Mesenchymal stem cell (in vitro differentiated cells and primary cell): ENCODE measurements around the gene PLN.

Experiments used
- DNase-seq: peaks from one replicate; pipeline ENCODE4 v3.0.0-alpha.2; 2013
- H2AFZ ChIP-seq: one replicate; pipeline ENCODE4 v1.6.1; 2013; ENCODE audit warnings: low read depth, mild to moderate bottlenecking, control low read depth, inconsistent platforms, low read length, moderate library complexity
- H2AK5ac ChIP-seq: 2 replicates; pipeline ENCODE4 v1.6.1; 2013; ENCODE audit warnings: low read length, moderate library complexity, mild to moderate bottlenecking, inconsistent platforms; ENCODE audit not compliant: severe bottlenecking
- H2BK120ac ChIP-seq: one replicate; pipeline ENCODE4 v1.6.1; 2013; ENCODE audit warnings: low read depth, mild to moderate bottlenecking, inconsistent platforms, low read length, moderate library complexity
- H2BK12ac ChIP-seq, 2 experiments: one replicate each; pipeline ENCODE4 v1.6.1; 2013; ENCODE audit warnings: inconsistent platforms in 2 of 2, low read length in 2 of 2, mild to moderate bottlenecking in 2 of 2, moderate library complexity in 2 of 2, control low read depth in 1 of 2
- H2BK15ac ChIP-seq: one replicate; pipeline ENCODE4 v1.6.1; 2013; ENCODE audit warnings: mild to moderate bottlenecking, low read depth, inconsistent platforms; ENCODE audit not compliant: poor library complexity, severe bottlenecking
- H2BK5ac ChIP-seq: 2 replicates; pipeline ENCODE4 v1.6.1; 2013; ENCODE audit warnings: low read depth, mild to moderate bottlenecking, low read length, control low read depth, inconsistent platforms; ENCODE audit not compliant: poor library complexity, severe bottlenecking
- H3K14ac ChIP-seq, 2 experiments: one replicate each; pipeline ENCODE4 v1.6.1; 2013; ENCODE audit warnings: inconsistent platforms in 2 of 2, low read length in 2 of 2, control low read depth in 1 of 2, mild to moderate bottlenecking in 1 of 2, moderate library complexity in 1 of 2
- H3K18ac ChIP-seq, 2 experiments: one replicate each; pipeline ENCODE4 v1.6.1; 2013; ENCODE audit warnings: inconsistent platforms in 2 of 2, low read length in 2 of 2, control low read depth in 1 of 2, low read depth in 1 of 2, mild to moderate bottlenecking in 1 of 2
- H3K23ac ChIP-seq, 2 experiments: one replicate each; pipeline ENCODE4 v1.6.1; 2013; ENCODE audit warnings: inconsistent platforms in 2 of 2, low read length in 2 of 2, mild to moderate bottlenecking in 2 of 2, moderate library complexity in 2 of 2, control low read depth in 1 of 2
- H3K27ac ChIP-seq: 2 replicates; pipeline ENCODE4 v1.5.1; 2013; ENCODE audit warnings: mild to moderate bottlenecking, moderate library complexity, low read length, control low read depth, inconsistent platforms; ENCODE audit not compliant: poor library complexity, severe bottlenecking
- H3K27me3 ChIP-seq, 2 experiments: 2 replicates each; pipeline versions ENCODE4 v1.6.1 to v1.7.0; 2013; ENCODE audit warnings: low read length in 2 of 2, mild to moderate bottlenecking in 2 of 2, moderate library complexity in 2 of 2, control low read depth in 1 of 2, inconsistent platforms in 1 of 2; ENCODE audit not compliant: control insufficient read depth in 1 of 2, insufficient read depth in 1 of 2
- H3K36me3 ChIP-seq, 2 experiments: 2 replicates each; pipeline versions ENCODE4 v1.6.1 to v1.7.0; 2013; ENCODE audit warnings: low read length in 2 of 2, control low read depth in 1 of 2, inconsistent platforms in 1 of 2, low read depth in 1 of 2, mild to moderate bottlenecking in 1 of 2; ENCODE audit not compliant: insufficient read depth in 2 of 2, control insufficient read depth in 1 of 2
- H3K4ac ChIP-seq, 2 experiments: one replicate each; pipeline ENCODE4 v1.6.1; 2013; ENCODE audit warnings: inconsistent platforms in 2 of 2, low read length in 2 of 2, mild to moderate bottlenecking in 2 of 2, moderate library complexity in 2 of 2, control low read depth in 1 of 2, low read depth in 1 of 2
- H3K4me1 ChIP-seq: 2 replicates; pipeline ENCODE4 v1.6.1; 2013; ENCODE audit warnings: low read depth, low read length, control low read depth; ENCODE audit not compliant: control insufficient read depth, insufficient read depth
- H3K4me2 ChIP-seq: 2 replicates; pipeline ENCODE4 v1.6.1; 2013; ENCODE audit warnings: low read length, mild to moderate bottlenecking, inconsistent platforms; ENCODE audit not compliant: poor library complexity, severe bottlenecking
- H3K4me3 ChIP-seq, 2 experiments: 2 replicates each; pipeline versions ENCODE4 v1.5.1 to v1.7.0; 2013; ENCODE audit warnings: low read length in 2 of 2, mild to moderate bottlenecking in 2 of 2, control low read depth in 1 of 2, low read depth in 1 of 2; ENCODE audit not compliant: insufficient read depth in 1 of 2
- H3K79me1 ChIP-seq: replicated peaks from 2 replicates; pipeline ENCODE4 v1.6.1; 2013; ENCODE audit warnings: mild to moderate bottlenecking, control low read depth, low read length, inconsistent platforms; ENCODE audit not compliant: poor library complexity, severe bottlenecking
- H3K9ac ChIP-seq: 2 replicates; pipeline ENCODE4 v1.7.0; 2013; ENCODE audit warnings: mild to moderate bottlenecking, low read length, moderate library complexity
- H3K9me3 ChIP-seq: 2 replicates; pipeline ENCODE4 v1.7.0; 2013; ENCODE audit warnings: mild to moderate bottlenecking, low read length; ENCODE audit not compliant: control insufficient read depth
- H4K8ac ChIP-seq: one replicate; pipeline ENCODE4 v1.6.1; 2013; ENCODE audit warnings: inconsistent platforms, mild to moderate bottlenecking, low read length, moderate library complexity
- H4K91ac ChIP-seq: one replicate; pipeline ENCODE4 v1.6.1; 2013; ENCODE audit warnings: mild to moderate bottlenecking, low read length, inconsistent platforms
- WGBS: methylation state at CpG from one replicate; pipeline ENCODE4 v1.1.7; 2013; ENCODE audit warnings: mixed read lengths; 5-methylcytosine and 5-hydroxymethylcytosine counted together

Gene PLN

DNA sequence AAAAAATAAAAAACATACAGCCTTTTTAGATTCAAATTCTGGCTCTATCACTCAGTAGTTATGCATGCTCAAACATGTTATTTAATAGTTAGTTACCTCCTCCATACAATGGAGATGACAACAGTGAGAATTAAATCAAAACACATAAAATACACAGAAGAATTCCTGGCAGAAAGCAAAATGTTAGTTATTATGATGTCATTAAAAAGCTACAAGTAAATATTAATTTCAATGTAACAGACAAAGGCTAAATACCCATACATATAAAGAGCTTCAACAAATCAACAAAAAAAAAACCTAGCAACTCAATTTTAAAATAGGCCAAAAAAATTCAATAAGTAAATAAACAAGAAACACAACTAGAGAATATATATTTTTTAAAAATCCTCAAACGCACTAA lies 21.4 kb downstream of the PLN start:
- peaks cover 20% of the 10 kb centered on the region for H3K79me1 ChIP-seq
- no peak overlapping the region for H4K8ac ChIP-seq
- no peak overlapping the region for H3K27ac ChIP-seq
- H3K18ac ChIP-seq, result no peak overlapping the region
- peaks cover 6 to 22% of the 10 kb centered on the region in 2 experiments for H3K36me3 ChIP-seq
- H3K14ac ChIP-seq, result no peak overlapping the region
- no peak overlapping the region for H2AK5ac ChIP-seq
- no CpG with 5 or more reads among the region's 1 CpG for WGBS
- H3K9ac ChIP-seq, result no peak overlapping the region
- no peak overlapping the region for H4K91ac ChIP-seq
- no peak overlapping the region for H3K4me3 ChIP-seq
- no peak overlapping the region for H2BK15ac ChIP-seq
- peaks cover 15% of the 10 kb centered on the region for H3K9me3 ChIP-seq
- H3K23ac ChIP-seq, result no peak overlapping the region
- no peak overlapping the region for H2BK120ac ChIP-seq
- H3K27me3 ChIP-seq, result no peaks in the 10 kb centered on the region
- no peak overlapping the region for H3K4ac ChIP-seq
- no peak overlapping the region for H3K4me2 ChIP-seq
- H3K4me1 ChIP-seq, result no peaks in the 10 kb centered on the region
- DNase-seq, result no peak
- H2AFZ ChIP-seq, result no peak overlapping the region
- no peak overlapping the region for H2BK12ac ChIP-seq
- no peak overlapping the region for H2BK5ac ChIP-seq

DNA sequence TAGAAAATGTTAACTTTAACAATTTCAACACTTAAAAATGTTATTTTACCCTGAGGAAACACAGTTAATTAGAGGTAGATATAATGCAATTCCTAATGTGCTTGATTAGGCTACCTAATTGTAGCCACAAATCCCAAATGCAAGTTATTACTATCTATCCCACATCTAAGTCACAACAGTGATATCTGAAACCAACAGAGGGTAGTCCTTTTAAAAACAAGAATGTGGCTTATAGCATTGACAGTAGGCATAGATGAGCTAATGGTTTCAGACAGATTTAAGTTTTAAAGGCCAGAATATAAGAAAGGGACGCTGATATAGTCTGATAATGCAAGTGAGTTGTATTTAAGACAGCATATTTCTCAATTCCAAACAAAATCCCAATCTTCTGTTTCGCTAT lies 23.0 kb downstream of the PLN start:
- H2BK120ac ChIP-seq, result no peak overlapping the region
- H3K14ac ChIP-seq, result no peak overlapping the region
- no peak overlapping the region for H3K23ac ChIP-seq
- H3K9me3 ChIP-seq, result peaks cover 26% of the 10 kb centered on the region
- H3K18ac ChIP-seq, result no peak overlapping the region
- no peaks in the 10 kb centered on the region for H3K4me1 ChIP-seq
- H2BK12ac ChIP-seq, result no peak overlapping the region
- no peak overlapping the region for H3K4me3 ChIP-seq
- no peak overlapping the region for H2BK5ac ChIP-seq
- no peak overlapping the region for H3K4me2 ChIP-seq
- H2AK5ac ChIP-seq, result no peak overlapping the region
- no peak overlapping the region for H4K91ac ChIP-seq
- no peak overlapping the region for H3K9ac ChIP-seq
- H3K36me3 ChIP-seq, result peaks cover 9 to 18% of the 10 kb centered on the region in 2 experiments
- no peak overlapping the region for H2BK15ac ChIP-seq
- H4K8ac ChIP-seq, result no peak overlapping the region
- no peaks in the 10 kb centered on the region for H3K27me3 ChIP-seq
- no peak overlapping the region for H3K4ac ChIP-seq
- no peak overlapping the region for H2AFZ ChIP-seq
- H3K79me1 ChIP-seq, result peaks cover 30% of the 10 kb centered on the region
- WGBS, result no CpG with 5 or more reads among the region's 2 CpGs
- no peak for DNase-seq
- H3K27ac ChIP-seq, result no peak overlapping the region

DNA sequence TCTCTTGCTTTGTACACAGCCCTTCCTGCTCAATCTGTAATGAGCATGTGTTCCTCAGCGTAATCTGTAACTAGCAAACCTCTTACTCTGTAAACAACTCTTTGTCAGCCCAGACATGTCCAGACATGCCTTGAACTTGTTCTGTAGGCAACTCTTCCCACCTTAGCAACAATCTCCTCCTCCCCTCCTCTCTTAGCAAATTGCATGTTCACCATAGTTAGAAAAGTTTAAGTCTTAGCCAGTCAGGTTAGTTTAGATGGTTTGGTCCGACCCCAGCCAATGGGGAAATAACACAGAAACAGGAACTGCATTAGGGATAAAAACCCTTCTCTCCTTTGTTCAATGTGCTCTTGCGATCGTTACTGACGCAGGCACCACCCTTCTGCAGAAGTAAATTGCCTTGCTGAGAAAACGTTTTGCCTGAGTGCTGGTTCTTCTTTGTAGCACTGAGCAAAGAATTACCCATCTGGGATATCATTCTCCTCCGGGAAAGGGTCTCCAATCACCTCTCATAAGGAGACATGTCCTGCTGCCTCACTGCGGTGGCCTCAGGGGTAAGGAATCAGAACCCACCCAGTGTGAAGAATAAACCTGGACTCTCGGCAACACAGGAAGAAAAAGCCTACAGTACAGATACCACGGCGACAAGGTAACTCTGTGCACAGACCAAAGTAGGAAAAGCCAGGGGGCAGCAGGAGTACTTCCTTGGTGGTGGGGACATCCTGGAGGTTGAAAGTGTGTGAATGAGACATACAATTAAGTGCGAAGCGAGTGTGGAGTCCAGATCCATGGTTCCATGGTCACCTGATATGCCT lies 26.2 kb downstream of the PLN start:
- Histone ChIP-seq H3K4me2 (no peak overlapping the region), H2AFZ (no peak overlapping the region), H3K4me3 (peak overlapping the region in 1 of 2 experiments; percentile 48), H3K18ac (peak overlapping the region; percentile 72 to 89), H2BK120ac (peak overlapping the region; percentile 19), H3K9me3 (peaks cover 42% of the 10 kb centered on the region), H3K4me1 (no peaks in the 10 kb centered on the region), H4K8ac (no peak overlapping the region), H2BK5ac (no peak overlapping the region), H2AK5ac (peak overlapping the region; percentile 28), H3K79me1 (peaks cover 41% of the 10 kb centered on the region), H3K4ac (peak overlapping the region in 1 of 2 experiments; percentile 75), H2BK12ac (peak overlapping the region; percentile 21 to 77), H3K23ac (no peak overlapping the region), H3K27ac (peak overlapping the region; percentile 16), H3K36me3 (peaks cover 9 to 18% of the 10 kb centered on the region in 2 experiments), H3K27me3 (no peaks in the 10 kb centered on the region), H3K14ac (no peak overlapping the region), H4K91ac (peak overlapping the region; percentile 34), H3K9ac (peak overlapping the region; percentile 10), H2BK15ac (no peak overlapping the region)
- 97% methylated on average over 13 of the region's 13 CpGs for WGBS
- peak; percentile 78 for DNase-seq

DNA sequence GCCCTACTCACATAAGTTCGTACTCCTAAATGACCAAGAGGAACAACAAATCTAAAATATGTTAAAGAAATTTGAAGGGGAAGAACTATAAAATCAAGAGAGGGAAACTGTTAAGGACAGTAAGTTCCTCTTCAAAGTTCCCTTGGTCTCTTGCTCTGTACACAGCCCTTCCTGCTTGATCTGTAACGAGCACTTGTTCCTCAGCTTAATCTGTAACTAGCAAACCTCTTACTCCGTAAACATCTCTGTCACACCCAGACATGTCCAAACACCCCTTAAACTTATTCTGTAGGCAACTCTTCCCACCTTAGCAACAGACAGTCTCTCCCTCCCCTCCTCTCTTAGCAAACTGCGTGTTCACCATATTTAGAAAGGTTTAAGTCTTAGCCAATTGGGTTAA lies 29.9 kb downstream of the PLN start:
- H4K8ac ChIP-seq, result no peak overlapping the region
- no peak overlapping the region for H2BK15ac ChIP-seq
- H3K36me3 ChIP-seq, result peaks cover 9 to 18% of the 10 kb centered on the region in 2 experiments
- H3K9ac ChIP-seq, result no peak overlapping the region
- no peak overlapping the region for H3K23ac ChIP-seq
- no peak overlapping the region for H2AFZ ChIP-seq
- H3K9me3 ChIP-seq, result peaks cover 42% of the 10 kb centered on the region
- no peak overlapping the region for H2BK12ac ChIP-seq
- no peak overlapping the region for H2BK5ac ChIP-seq
- H3K27ac ChIP-seq, result no peak overlapping the region
- H3K4me3 ChIP-seq, result no peak overlapping the region
- H3K4ac ChIP-seq, result no peak overlapping the region
- WGBS, result 70% methylated on average over 2 of the region's 4 CpGs
- H2BK120ac ChIP-seq, result no peak overlapping the region
- no peak overlapping the region for H3K14ac ChIP-seq
- no peak overlapping the region for H3K4me2 ChIP-seq
- peaks cover 58% of the 10 kb centered on the region for H3K79me1 ChIP-seq
- H3K18ac ChIP-seq, result no peak overlapping the region
- DNase-seq, result no peak
- no peak overlapping the region for H2AK5ac ChIP-seq
- no peaks in the 10 kb centered on the region for H3K27me3 ChIP-seq
- no peak overlapping the region for H4K91ac ChIP-seq
- H3K4me1 ChIP-seq, result peaks cover 1% of the 10 kb centered on the region
